OCI-LY7 (cell line): Measurements from ENCODE around the gene CABCOCO1.

Experiments used
- CTCF ChIP-seq: fragments of 200-600 bp; sonication (generic); conservative IDR thresholded peaks from 2 replicates; pipeline ENCODE4 v1.5.1; 2014; ENCODE audit warnings: mild to moderate bottlenecking, antibody characterized with exemption, low read length, moderate library complexity, mixed read lengths
- EZH2phosphoT487 ChIP-seq: fragments of 200-600 bp; sonication (generic); IDR thresholded peaks from 2 replicates; pipeline ENCODE4 v1.6.1; 2018; ENCODE audit warnings: low read depth, borderline replicate concordance, mild to moderate bottlenecking, mixed run types, antibody characterized with exemption, low read length, moderate library complexity, mixed read lengths

- TF ChIP-seq CTCF: no peak
- no peak for TF ChIP-seq EZH2phosphoT487
These were observed 46.1 kb downstream of the CABCOCO1 start for GRCh38 chr10:61708846-61709245.
